Breast epithelium (tissue), 3 donors: Measurements from ENCODE around the gene CDHR3.

Source experiments
- CTCF ChIP-seq, 3 donors: fragments of 450-650 bp; IDR thresholded peaks; one replicate each; pipeline ENCODE4 v1.5.1; 2016 to 2017; ENCODE audit warnings: antibody characterized with exemption in 3 of 3, mild to moderate bottlenecking in 3 of 3, moderate library complexity in 3 of 3
- POLR2A ChIP-seq: fragments of 450-650 bp; IDR thresholded peaks from one replicate; pipeline ENCODE4 v1.6.1; 2016; ENCODE audit warnings: antibody characterized with exemption, mild to moderate bottlenecking, moderate library complexity
- POLR2AphosphoS5 ChIP-seq, 3 donors: sonication (generic); formaldehyde crosslinking; IDR thresholded peaks; one replicate each; pipeline ENCODE4 v1.6.1; 2017; ENCODE audit warnings: antibody characterized with exemption in 3 of 3

- no peak for TF ChIP-seq CTCF (IDR thresholded peaks at IDR 0.05)
- no peak for TF ChIP-seq POLR2A
- no peak for TF ChIP-seq POLR2AphosphoS5 (IDR thresholded peaks at IDR 0.05)
Measured at GRCh38 chr7:105980645-105981396, 17.8 kb downstream of the CDHR3 start.
